ENCODE measurements around the gene ANKRD13A. TPM values are rescaled to one million over a fixed set of nuclear protein-coding genes. Genes with fewer than 3 reads are reported as not detected.
A peak's percentile ranks its signal among the peaks of the same experiment; 100 is the strongest.

Gene ANKRD13A
- total RNA-seq, 1 experiment from 2014 or later: 19.9 TPM

- Histone ChIP-seq H3K4me1 (ENCODE audit: control insufficient read depth in 1 of 2, insufficient read depth in 2 of 2, low read length in 2 of 2) (peaks cover 31 to 37% of the 10 kb centered on the region in 2 experiments), H3K4me2 (ENCODE audit: low read length) (peak overlapping the region; percentile 76), H3K9me2 (ENCODE audit: insufficient read depth) (no peaks in the 10 kb centered on the region), H3K27ac (ENCODE audit: low read depth, low read length) (peak overlapping the region; percentile 92), H3K9me3 (ENCODE audit: control insufficient read depth in 1 of 2, insufficient read depth in 1 of 2, low read depth in 1 of 2, low read length in 2 of 2) (no peaks in the 10 kb centered on the region), H4K20me1 (ENCODE audit: insufficient read depth) (no peaks in the 10 kb centered on the region), H2AFZ (ENCODE audit: low read depth, low read length, poor library complexity, severe bottlenecking) (no peak overlapping the region), H3K27me3 (ENCODE audit: insufficient read depth, low read length) (no peaks in the 10 kb centered on the region), H3K4me3 (replicated peaks in 1 of 2; ENCODE audit: low read depth in 1 of 2, low read length in 2 of 2) (peak overlapping the region; percentile 0 to 29; a peak in 2 of 4 replicates), H3K36me3 (ENCODE audit: control insufficient read depth in 1 of 2, insufficient read depth in 2 of 2, low read length in 2 of 2) (0 out of 4 replicates have a peak, but pooled peaks cover 3 to 16% of the 10 kb centered on the region in 2 experiments), H3K79me2 (ENCODE audit: insufficient read depth, low read length) (no peaks in the 10 kb centered on the region), H3K9ac (ENCODE audit: low read length) (peak overlapping the region; percentile 48)
- CTCF ChIA-PET: no interaction called here
- DNase-seq (ENCODE audit: low read depth, low spot score) (peak; percentile 31), ATAC-seq (peak; percentile 46)
- no TSS peak for BruUV-seq (replicated peaks)
- RAD21 ChIA-PET (ENCODE audit: low non-redundant PET in 1 of 2, low total read pairs in 2 of 2, uncharacterized antibody in 2 of 2, unreplicated experiment in 2 of 2): interaction anchor here in 1 of 2 experiments (0.5 kb wide), 1 partner anchor 474 kb away, joined by 3 read pairs; the partner anchor contains the start of genes KCTD10 and UBE3B
- TF ChIP-seq POLR2A (IDR thresholded peaks at IDR 0.05; ENCODE audit: borderline replicate concordance, extremely low read depth, insufficient read depth, insufficient read length) (no peak), EZH2phosphoT487 (IDR thresholded peaks at IDR 0.05; ENCODE audit: borderline replicate concordance) (no peak), SP1 (IDR thresholded peaks at IDR 0.05; ENCODE audit: low read depth) (peak; percentile 17; the same call in 1 of the 2 replicates)
- POLR2A ChIA-PET: no interaction called here
- intact Hi-C loops (cut with micrococcal nuclease): no loop called here
These were observed 48.1 kb upstream of the ANKRD13A start for GRCh38 chr12:109951136-109951535.

DNA sequence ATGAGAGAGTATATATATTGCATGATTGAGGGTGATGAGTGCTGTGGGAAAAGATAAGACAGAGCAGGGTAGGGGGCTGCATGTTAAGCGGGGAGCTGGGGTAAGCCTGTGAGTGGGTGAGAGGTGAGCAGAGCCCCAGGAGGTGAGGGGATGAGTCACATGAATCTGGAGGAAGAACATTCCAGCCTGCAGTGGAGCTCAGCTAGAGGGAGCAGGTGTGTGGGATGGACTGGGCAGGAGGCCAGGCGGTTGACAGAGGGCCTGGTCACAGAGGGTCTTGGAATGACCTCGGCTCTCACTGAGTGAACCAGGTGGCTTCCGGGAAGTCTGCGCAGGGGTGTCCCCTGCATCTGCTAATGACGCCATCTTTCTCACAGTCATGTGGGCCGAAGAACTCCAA is 47.5 kb upstream of the ANKRD13A start:
- no peak overlapping the region for H2AFZ ChIP-seq (ENCODE audit: low read depth, low read length, poor library complexity, severe bottlenecking)
- H4K20me1 ChIP-seq (ENCODE audit: insufficient read depth): no peaks in the 10 kb centered on the region
- BruUV-seq (replicated peaks): no TSS peak
- H3K4me3 ChIP-seq (replicated peaks in 1 of 2; ENCODE audit: low read depth in 1 of 2, low read length in 2 of 2): peak overlapping the region in 1 of 2 experiments; percentile 29; a peak in 2 of 4 replicates
- 0 out of 4 replicates have a peak, but pooled peaks cover 3 to 14% of the 10 kb centered on the region in 2 experiments for H3K36me3 ChIP-seq (ENCODE audit: control insufficient read depth in 1 of 2, insufficient read depth in 2 of 2, low read length in 2 of 2)
- peak overlapping the region; percentile 92 for H3K27ac ChIP-seq (ENCODE audit: low read depth, low read length)
- ATAC-seq (peak; percentile 91), DNase-seq (ENCODE audit: low read depth, low spot score) (peak; percentile 69)
- H3K9ac ChIP-seq (ENCODE audit: low read length): peak overlapping the region; percentile 48
- no peaks in the 10 kb centered on the region for H3K9me2 ChIP-seq (ENCODE audit: insufficient read depth)
- ChIA-PET RAD21 (ENCODE audit: low non-redundant PET in 1 of 2, low total read pairs in 2 of 2, uncharacterized antibody in 2 of 2, unreplicated experiment in 2 of 2) (interaction anchor here in 1 of 2 experiments (0.5 kb wide), 1 partner anchor 475 kb away, joined by 3 read pairs; the partner anchor contains the start of genes KCTD10 and UBE3B), CTCF (no interaction called here), POLR2A (no interaction called here)
- H3K4me1 ChIP-seq (ENCODE audit: control insufficient read depth in 1 of 2, insufficient read depth in 2 of 2, low read length in 2 of 2): peaks cover 31 to 37% of the 10 kb centered on the region in 2 experiments
- no peaks in the 10 kb centered on the region for H3K79me2 ChIP-seq (ENCODE audit: insufficient read depth, low read length)
- peak overlapping the region; percentile 76 for H3K4me2 ChIP-seq (ENCODE audit: low read length)
- intact Hi-C loops (cut with micrococcal nuclease): no loop called here
- H3K9me3 ChIP-seq (ENCODE audit: control insufficient read depth in 1 of 2, insufficient read depth in 1 of 2, low read depth in 1 of 2, low read length in 2 of 2): no peaks in the 10 kb centered on the region
- no peaks in the 10 kb centered on the region for H3K27me3 ChIP-seq (ENCODE audit: insufficient read depth, low read length)
- TF ChIP-seq RAD21 (IDR thresholded peaks at IDR 0.05; ENCODE audit: low read depth) (0 out of 2 replicates have a peak, but pooled peaks have one; percentile 12), JUND (IDR thresholded peaks at IDR 0.05) (peak; percentile 92), FOSL1 (IDR thresholded peaks at IDR 0.05; ENCODE audit: low read depth) (peak; percentile 84), SRF (IDR thresholded peaks at IDR 0.05; ENCODE audit: low read depth) (peak; percentile 24; the same call in 1 of the 2 replicates), YY1 (IDR thresholded peaks at IDR 0.05; ENCODE audit: extremely low read depth, insufficient replicate concordance, low read depth, low read length) (peak; percentile 14), POLR2AphosphoS5 (IDR thresholded peaks at IDR 0.05; ENCODE audit: low read depth, low read length) (peak; percentile 54; the same call in 1 of the 2 replicates), SP1 (IDR thresholded peaks at IDR 0.05; ENCODE audit: low read depth) (peak; percentile 85), EZH2 (IDR thresholded peaks at IDR 0.05) (no peak), CEBPB (IDR thresholded peaks at IDR 0.05; ENCODE audit: low read depth) (peak; percentile 36; the same call in 1 of the 2 replicates), POLR2A (IDR thresholded peaks at IDR 0.05; ENCODE audit: borderline replicate concordance, extremely low read depth, insufficient read depth, insufficient read length) (no peak), CBX3 (IDR thresholded peaks at IDR 0.05; ENCODE audit: low read depth) (peak; percentile 79), ELF1 (IDR thresholded peaks at IDR 0.05; ENCODE audit: borderline replicate concordance, low read depth) (no peak)
- TF ChIP-seq, protein P1, sequence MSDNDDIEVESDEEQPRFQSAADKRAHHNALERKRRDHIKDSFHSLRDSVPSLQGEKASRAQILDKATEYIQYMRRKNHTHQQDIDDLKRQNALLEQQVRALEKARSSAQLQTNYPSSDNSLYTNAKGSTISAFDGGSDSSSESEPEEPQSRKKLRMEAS (IDR thresholded peaks at IDR 0.05): peak; percentile 83
- TF ChIP-seq, protein P2, sequence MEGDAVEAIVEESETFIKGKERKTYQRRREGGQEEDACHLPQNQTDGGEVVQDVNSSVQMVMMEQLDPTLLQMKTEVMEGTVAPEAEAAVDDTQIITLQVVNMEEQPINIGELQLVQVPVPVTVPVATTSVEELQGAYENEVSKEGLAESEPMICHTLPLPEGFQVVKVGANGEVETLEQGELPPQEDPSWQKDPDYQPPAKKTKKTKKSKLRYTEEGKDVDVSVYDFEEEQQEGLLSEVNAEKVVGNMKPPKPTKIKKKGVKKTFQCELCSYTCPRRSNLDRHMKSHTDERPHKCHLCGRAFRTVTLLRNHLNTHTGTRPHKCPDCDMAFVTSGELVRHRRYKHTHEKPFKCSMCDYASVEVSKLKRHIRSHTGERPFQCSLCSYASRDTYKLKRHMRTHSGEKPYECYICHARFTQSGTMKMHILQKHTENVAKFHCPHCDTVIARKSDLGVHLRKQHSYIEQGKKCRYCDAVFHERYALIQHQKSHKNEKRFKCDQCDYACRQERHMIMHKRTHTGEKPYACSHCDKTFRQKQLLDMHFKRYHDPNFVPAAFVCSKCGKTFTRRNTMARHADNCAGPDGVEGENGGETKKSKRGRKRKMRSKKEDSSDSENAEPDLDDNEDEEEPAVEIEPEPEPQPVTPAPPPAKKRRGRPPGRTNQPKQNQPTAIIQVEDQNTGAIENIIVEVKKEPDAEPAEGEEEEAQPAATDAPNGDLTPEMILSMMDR (IDR thresholded peaks at IDR 0.05 in 2 of 3, conservative IDR thresholded peaks at IDR 0.05 in 1 of 3; ENCODE audit: borderline replicate concordance in 1 of 3, insufficient read depth in 1 of 3, low read depth in 2 of 3, low read length in 2 of 3): 0 out of 6 replicates have a peak, but pooled peaks of 1 of the 3 experiments have one; percentile 9
- TF ChIP-seq, protein P3, sequence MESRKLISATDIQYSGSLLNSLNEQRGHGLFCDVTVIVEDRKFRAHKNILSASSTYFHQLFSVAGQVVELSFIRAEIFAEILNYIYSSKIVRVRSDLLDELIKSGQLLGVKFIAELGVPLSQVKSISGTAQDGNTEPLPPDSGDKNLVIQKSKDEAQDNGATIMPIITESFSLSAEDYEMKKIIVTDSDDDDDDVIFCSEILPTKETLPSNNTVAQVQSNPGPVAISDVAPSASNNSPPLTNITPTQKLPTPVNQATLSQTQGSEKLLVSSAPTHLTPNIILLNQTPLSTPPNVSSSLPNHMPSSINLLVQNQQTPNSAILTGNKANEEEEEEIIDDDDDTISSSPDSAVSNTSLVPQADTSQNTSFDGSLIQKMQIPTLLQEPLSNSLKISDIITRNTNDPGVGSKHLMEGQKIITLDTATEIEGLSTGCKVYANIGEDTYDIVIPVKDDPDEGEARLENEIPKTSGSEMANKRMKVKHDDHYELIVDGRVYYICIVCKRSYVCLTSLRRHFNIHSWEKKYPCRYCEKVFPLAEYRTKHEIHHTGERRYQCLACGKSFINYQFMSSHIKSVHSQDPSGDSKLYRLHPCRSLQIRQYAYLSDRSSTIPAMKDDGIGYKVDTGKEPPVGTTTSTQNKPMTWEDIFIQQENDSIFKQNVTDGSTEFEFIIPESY (IDR thresholded peaks at IDR 0.05; ENCODE audit: extremely low read depth, insufficient replicate concordance, low read length): no peak
